SK-N-SH (cell line): ENCODE data around the gene DIPK2B.

Source experiments
- EZH2phosphoT487 ChIP-seq: fragments of 200-600 bp; sonication (generic); IDR thresholded peaks from 2 replicates; pipeline ENCODE4 v1.6.1; 2017; ENCODE audit warnings: low read depth, mixed run types, mild to moderate bottlenecking, antibody characterized with exemption, moderate library complexity, borderline replicate concordance
- FOXM1 ChIP-seq: IDR thresholded peaks from 2 replicates; pipeline ENCODE4 v1.4.0; 2012; ENCODE audit warnings: low read depth, mild to moderate bottlenecking
- JUND ChIP-seq: IDR thresholded peaks from 2 replicates; pipeline ENCODE4 v1.4.0; 2012
- NFIC ChIP-seq: IDR thresholded peaks from 2 replicates; pipeline ENCODE4 v1.4.0; 2012; ENCODE audit warnings: borderline replicate concordance
- POLR2AphosphoS5 ChIP-seq: IDR thresholded peaks from 2 replicates; pipeline ENCODE4 v1.6.1; 2012; ENCODE audit warnings: low read depth, low read length
- YY1 ChIP-seq: IDR thresholded peaks from 2 replicates; pipeline ENCODE4 v1.4.0; 2012; ENCODE audit warnings: low read depth, mild to moderate bottlenecking
- TF ChIP-seq, protein P1 (sequence below): fragments of 200-600 bp; sonication (generic); IDR thresholded peaks from 2 replicates; pipeline ENCODE4 v1.6.1; 2017; ENCODE audit warnings: antibody characterized with exemption, mild to moderate bottlenecking, moderate library complexity
- TF ChIP-seq, protein P2 (sequence below): IDR thresholded peaks from 2 replicates; pipeline ENCODE4 v1.4.0; 2012; ENCODE audit warnings: low read depth, borderline replicate concordance
- TF ChIP-seq, protein P3 (sequence below): IDR thresholded peaks from 2 replicates; pipeline ENCODE4 v1.4.0; 2012; ENCODE audit warnings: low read depth, borderline replicate concordance

DNA sequence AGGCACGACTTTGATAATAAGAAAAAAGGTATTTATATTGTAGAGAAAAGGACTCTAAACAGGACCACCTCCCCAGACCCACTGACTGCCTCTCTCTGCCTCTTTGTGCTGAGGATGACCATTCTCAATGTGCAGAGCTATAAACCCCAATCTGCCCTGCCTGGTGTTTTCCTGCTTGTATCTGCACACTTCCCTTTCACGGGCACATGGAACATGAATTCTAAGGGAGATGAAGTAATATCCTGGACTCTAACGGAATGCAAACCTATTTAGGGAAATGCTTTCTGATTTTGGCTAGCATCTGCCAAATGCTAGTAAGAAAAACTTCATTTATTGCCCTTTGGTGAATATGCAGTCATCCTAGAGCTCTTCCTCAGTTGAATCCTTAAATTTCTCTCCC is 2.4 kb downstream of the DIPK2B start:
- TF ChIP-seq FOXM1 = no peak
- TF ChIP-seq, protein P1, sequence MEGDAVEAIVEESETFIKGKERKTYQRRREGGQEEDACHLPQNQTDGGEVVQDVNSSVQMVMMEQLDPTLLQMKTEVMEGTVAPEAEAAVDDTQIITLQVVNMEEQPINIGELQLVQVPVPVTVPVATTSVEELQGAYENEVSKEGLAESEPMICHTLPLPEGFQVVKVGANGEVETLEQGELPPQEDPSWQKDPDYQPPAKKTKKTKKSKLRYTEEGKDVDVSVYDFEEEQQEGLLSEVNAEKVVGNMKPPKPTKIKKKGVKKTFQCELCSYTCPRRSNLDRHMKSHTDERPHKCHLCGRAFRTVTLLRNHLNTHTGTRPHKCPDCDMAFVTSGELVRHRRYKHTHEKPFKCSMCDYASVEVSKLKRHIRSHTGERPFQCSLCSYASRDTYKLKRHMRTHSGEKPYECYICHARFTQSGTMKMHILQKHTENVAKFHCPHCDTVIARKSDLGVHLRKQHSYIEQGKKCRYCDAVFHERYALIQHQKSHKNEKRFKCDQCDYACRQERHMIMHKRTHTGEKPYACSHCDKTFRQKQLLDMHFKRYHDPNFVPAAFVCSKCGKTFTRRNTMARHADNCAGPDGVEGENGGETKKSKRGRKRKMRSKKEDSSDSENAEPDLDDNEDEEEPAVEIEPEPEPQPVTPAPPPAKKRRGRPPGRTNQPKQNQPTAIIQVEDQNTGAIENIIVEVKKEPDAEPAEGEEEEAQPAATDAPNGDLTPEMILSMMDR = no peak
- TF ChIP-seq EZH2phosphoT487 = no peak
- TF ChIP-seq YY1 = no peak
- TF ChIP-seq, protein P2, sequence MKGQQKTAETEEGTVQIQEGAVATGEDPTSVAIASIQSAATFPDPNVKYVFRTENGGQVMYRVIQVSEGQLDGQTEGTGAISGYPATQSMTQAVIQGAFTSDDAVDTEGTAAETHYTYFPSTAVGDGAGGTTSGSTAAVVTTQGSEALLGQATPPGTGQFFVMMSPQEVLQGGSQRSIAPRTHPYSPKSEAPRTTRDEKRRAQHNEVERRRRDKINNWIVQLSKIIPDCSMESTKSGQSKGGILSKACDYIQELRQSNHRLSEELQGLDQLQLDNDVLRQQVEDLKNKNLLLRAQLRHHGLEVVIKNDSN = no peak
- no peak for TF ChIP-seq POLR2AphosphoS5
- TF ChIP-seq JUND = no peak
- TF ChIP-seq, protein P3, sequence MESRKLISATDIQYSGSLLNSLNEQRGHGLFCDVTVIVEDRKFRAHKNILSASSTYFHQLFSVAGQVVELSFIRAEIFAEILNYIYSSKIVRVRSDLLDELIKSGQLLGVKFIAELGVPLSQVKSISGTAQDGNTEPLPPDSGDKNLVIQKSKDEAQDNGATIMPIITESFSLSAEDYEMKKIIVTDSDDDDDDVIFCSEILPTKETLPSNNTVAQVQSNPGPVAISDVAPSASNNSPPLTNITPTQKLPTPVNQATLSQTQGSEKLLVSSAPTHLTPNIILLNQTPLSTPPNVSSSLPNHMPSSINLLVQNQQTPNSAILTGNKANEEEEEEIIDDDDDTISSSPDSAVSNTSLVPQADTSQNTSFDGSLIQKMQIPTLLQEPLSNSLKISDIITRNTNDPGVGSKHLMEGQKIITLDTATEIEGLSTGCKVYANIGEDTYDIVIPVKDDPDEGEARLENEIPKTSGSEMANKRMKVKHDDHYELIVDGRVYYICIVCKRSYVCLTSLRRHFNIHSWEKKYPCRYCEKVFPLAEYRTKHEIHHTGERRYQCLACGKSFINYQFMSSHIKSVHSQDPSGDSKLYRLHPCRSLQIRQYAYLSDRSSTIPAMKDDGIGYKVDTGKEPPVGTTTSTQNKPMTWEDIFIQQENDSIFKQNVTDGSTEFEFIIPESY = no peak
- no peak for TF ChIP-seq NFIC
